IMR-90 (cell line): ENCODE data around the gene MYO1D. TPM values are rescaled to one million over a fixed set of nuclear protein-coding genes. Genes with fewer than 3 reads are reported as not detected.

Source experiments
- ATAC-seq: fragments of 200-7000 bp; cut with Tn5 transposase; 2 replicates; pipeline ENCODE4 v1.9.1; 2020; ENCODE audit warnings: low read depth, mild to moderate bottlenecking, moderate library complexity
- BruUV-seq: library from RNA; stranded (reverse); fragments of 400-500 nt; replicated peaks from 2 replicates; lab custom pipeline; 2021; lab: Mats Ljungman, UMichigan
- CTCF ChIA-PET: fragments of 300-600 bp; formaldehyde crosslinking; extraction: SDS; loops from one replicate; lab custom pipeline; 2021; ENCODE audit warnings: antibody characterized with exemption; lab: Yijun Ruan, JAX
- POLR2A ChIA-PET: fragments of 300-600 bp; sonication (Branson Sonifier 250); formaldehyde crosslinking; loops from one replicate; lab custom pipeline; 2022; ENCODE audit warnings: antibody characterized with exemption; ENCODE audit not compliant: unreplicated experiment; lab: Charles Lee
- DNase-seq: peaks from one replicate; pipeline ENCODE4 v3.0.0; 2013
- H2AFZ ChIP-seq: replicated peaks from 2 replicates; pipeline ENCODE3; 2013; ENCODE audit warnings: low read length, mild to moderate bottlenecking; ENCODE audit not compliant: poor library complexity
- H2AK5ac ChIP-seq: 2 replicates; pipeline ENCODE4 v1.6.1; 2013; ENCODE audit warnings: low read depth, low read length, inconsistent platforms
- H2AK9ac ChIP-seq: replicated peaks from 2 replicates; pipeline ENCODE3; 2013; ENCODE audit warnings: mild to moderate bottlenecking, low read depth, low read length, moderate library complexity; ENCODE audit not compliant: poor library complexity
- H2BK120ac ChIP-seq: 2 replicates; pipeline ENCODE4 v1.6.1; 2013; ENCODE audit warnings: low read depth, low read length, inconsistent platforms
- H2BK15ac ChIP-seq: 3 replicates; pipeline ENCODE4 v1.6.1; 2013; ENCODE audit warnings: low read depth, low read length, inconsistent platforms
- H2BK20ac ChIP-seq: 2 replicates; pipeline ENCODE4 v1.6.1; 2013; ENCODE audit warnings: low read depth, mild to moderate bottlenecking, inconsistent platforms, low read length, moderate library complexity
- H2BK5ac ChIP-seq: 2 replicates; pipeline ENCODE4 v1.6.1; 2013; ENCODE audit warnings: mild to moderate bottlenecking, low read depth, low read length, inconsistent platforms; ENCODE audit not compliant: poor library complexity, severe bottlenecking
- H3K14ac ChIP-seq: replicated peaks from 2 replicates; pipeline ENCODE4 v1.6.1; 2013; ENCODE audit warnings: low read depth, low read length, inconsistent platforms
- H3K18ac ChIP-seq: 2 replicates; pipeline ENCODE4 v1.6.1; 2013; ENCODE audit warnings: low read depth, low read length, control low read depth
- H3K23ac ChIP-seq: 2 replicates; pipeline ENCODE4 v1.6.1; 2013; ENCODE audit warnings: low read depth, low read length, inconsistent platforms
- H3K27ac ChIP-seq: 2 replicates; pipeline ENCODE4 v1.5.1; 2013; ENCODE audit warnings: mild to moderate bottlenecking, control low read depth, low read length; ENCODE audit not compliant: insufficient read depth
- H3K27me3 ChIP-seq: 2 replicates; pipeline ENCODE4 v1.6.1; 2013; ENCODE audit warnings: low read length; ENCODE audit not compliant: control insufficient read depth, insufficient read depth
- H3K36me3 ChIP-seq: 2 replicates; pipeline ENCODE4 v1.6.1; 2013; ENCODE audit warnings: low read length, mixed read lengths; ENCODE audit not compliant: control insufficient read depth, insufficient read depth
- H3K4ac ChIP-seq: 2 replicates; pipeline ENCODE4 v1.6.1; 2013; ENCODE audit warnings: low read depth, low read length, inconsistent platforms
- H3K4me1 ChIP-seq: 2 replicates; pipeline ENCODE4 v1.6.1; 2013; ENCODE audit warnings: low read length, mixed read lengths; ENCODE audit not compliant: control insufficient read depth, insufficient read depth
- H3K4me2 ChIP-seq: 2 replicates; pipeline ENCODE4 v1.6.1; 2013; ENCODE audit warnings: low read depth, mild to moderate bottlenecking, control low read depth, low read length, moderate library complexity
- H3K4me3 ChIP-seq: 2 replicates; pipeline ENCODE4 v1.5.1; 2013; ENCODE audit warnings: low read depth, mild to moderate bottlenecking, control low read depth, low read length, moderate library complexity; ENCODE audit not compliant: insufficient read depth
- H3K56ac ChIP-seq: 2 replicates; pipeline ENCODE4 v1.6.1; 2013; ENCODE audit warnings: low read length, inconsistent platforms; ENCODE audit not compliant: insufficient read depth; ENCODE audit errors: extremely low read depth
- H3K79me1 ChIP-seq, 2 experiments: 2 replicates each; pipeline ENCODE4 v1.6.1; 2013; ENCODE audit warnings: low read length in 2 of 2, inconsistent platforms in 1 of 2, low read depth in 1 of 2
- H3K9ac ChIP-seq: 2 replicates; pipeline ENCODE4 v1.6.1; 2013; ENCODE audit warnings: low read depth, low read length, control low read depth
- H3K9me1 ChIP-seq: 2 replicates; pipeline ENCODE4 v1.6.1; 2013; ENCODE audit warnings: low read length, inconsistent platforms; ENCODE audit not compliant: insufficient read depth
- H3K9me3 ChIP-seq: 2 replicates; pipeline ENCODE4 v1.6.1; 2013; ENCODE audit warnings: low read length; ENCODE audit not compliant: control insufficient read depth, insufficient read depth
- H4K20me1 ChIP-seq: 2 replicates; pipeline ENCODE4 v1.6.1; 2013; ENCODE audit warnings: low read length, inconsistent platforms; ENCODE audit not compliant: insufficient read depth
- H4K5ac ChIP-seq: 2 replicates; pipeline ENCODE4 v1.6.1; 2013; ENCODE audit warnings: mild to moderate bottlenecking, low read depth, low read length, control low read depth
- H4K8ac ChIP-seq, 2 experiments: 2 replicates each; pipeline ENCODE4 v1.6.1; 2013; ENCODE audit warnings: low read depth in 2 of 2, low read length in 2 of 2, control low read depth in 1 of 2, inconsistent platforms in 1 of 2
- H4K91ac ChIP-seq: 2 replicates; pipeline ENCODE4 v1.6.1; 2013; ENCODE audit warnings: low read depth, low read length, inconsistent platforms; ENCODE audit not compliant: insufficient read depth
- CHD1 ChIP-seq: IDR thresholded peaks from 2 replicates; pipeline ENCODE4 v1.6.1; 2012; ENCODE audit warnings: low read depth, low read length, improper control_type of control experiment
- FOS ChIP-seq: fragments of 150-350 bp; IDR thresholded peaks from 2 replicates; pipeline ENCODE4 v1.6.1; 2016; ENCODE audit warnings: low read depth, low read length
- MAFK ChIP-seq: IDR thresholded peaks from 2 replicates; pipeline ENCODE4 v1.6.1; 2012; ENCODE audit warnings: low read depth, low read length, improper control_type of control experiment
- MAZ ChIP-seq: IDR thresholded peaks from 2 replicates; pipeline ENCODE4 v1.6.1; 2012; ENCODE audit warnings: low read depth, mild to moderate bottlenecking, low read length, improper control_type of control experiment, moderate library complexity, borderline replicate concordance
- NFE2L2 ChIP-seq: fragments of 150-350 bp; IDR thresholded peaks from 2 replicates; pipeline ENCODE4 v1.6.1; 2016; ENCODE audit warnings: low read depth, mild to moderate bottlenecking, low read length
- POLR2A ChIP-seq: IDR thresholded peaks from 2 replicates; pipeline ENCODE4 v1.6.1; 2012; ENCODE audit warnings: mild to moderate bottlenecking, low read depth, low read length
- RAD21 ChIP-seq: IDR thresholded peaks from 2 replicates; pipeline ENCODE4 v1.6.1; 2012; ENCODE audit warnings: low read length, improper control_type of control experiment
- RFX5 ChIP-seq: IDR thresholded peaks from 2 replicates; pipeline ENCODE4 v1.8.0; 2012; ENCODE audit warnings: low read depth, mild to moderate bottlenecking, low read length, moderate library complexity
- SMC3 ChIP-seq: fragments of 150-350 bp; IDR thresholded peaks from 2 replicates; pipeline ENCODE4 v1.6.1; 2016; ENCODE audit warnings: low read depth, mild to moderate bottlenecking, antibody characterized with exemption, low read length, moderate library complexity
- WGBS, 2 experiments: methylation state at CpG; one replicate each; pipeline versions ENCODE4 v1.1.5 to v1.1.7; 2013; ENCODE audit warnings: missing lambda C conversion rate in 2 of 2; ENCODE audit not compliant: insufficient read length in 1 of 2; ENCODE audit errors: extremely low coverage in 2 of 2; 5-methylcytosine and 5-hydroxymethylcytosine counted together
- dilution Hi-C: fragments of 300-500 bp; cut with HindIII; formaldehyde crosslinking; loops from one replicate; pipeline ENCODE4 v1.14.3; 2018; ENCODE audit warnings: low sequenced_read_pairs; ENCODE audit not compliant: unreplicated experiment
- in situ Hi-C: fragments of 300-500 bp; cut with MboI; formaldehyde crosslinking; loops from 3 replicates; pipeline ENCODE4 v1.14.3; 2019; ENCODE audit warnings: low sequenced_read_pairs, inconsistent platforms, mixed read lengths
- intact Hi-C: fragments of 100-400 bp; cut with micrococcal nuclease; formaldehyde crosslinking; loops from 2 replicates; pipeline ENCODE4 v1.10.0; 2022
- polyA plus RNA-seq, 3 experiments: library from polyadenylated mRNA; depleted of rRNA; stranded (reverse); fragments of >200 nt; gene quantifications; 2 replicates each; pipeline ENCODE4 v1.2.3, GENCODE V29; 2012; ENCODE audit warnings: low replicate concordance in 1 of 3
- total RNA-seq: library from RNA; depleted of rRNA; stranded (reverse); fragments of >200 nt; gene quantifications from 2 replicates; pipeline ENCODE4 v1.2.3, GENCODE V29; 2012
- TF ChIP-seq, protein P1 (sequence below): fragments of 150-350 bp; IDR thresholded peaks from 2 replicates; pipeline ENCODE4 v1.6.1; 2016; ENCODE audit warnings: low read depth, mild to moderate bottlenecking, low read length, moderate library complexity, borderline replicate concordance
- TF ChIP-seq, protein P2 (sequence below): conservative IDR thresholded peaks from 2 replicates; pipeline ENCODE4 v1.5.1; 2012; ENCODE audit warnings: mild to moderate bottlenecking, low read depth, low read length, improper control_type of control experiment

Gene MYO1D
- total and polyA plus RNA-seq, 2 of the 4 experiments (the other 2 are of a cell fraction): 0.63 to 0.90 TPM

DNA sequence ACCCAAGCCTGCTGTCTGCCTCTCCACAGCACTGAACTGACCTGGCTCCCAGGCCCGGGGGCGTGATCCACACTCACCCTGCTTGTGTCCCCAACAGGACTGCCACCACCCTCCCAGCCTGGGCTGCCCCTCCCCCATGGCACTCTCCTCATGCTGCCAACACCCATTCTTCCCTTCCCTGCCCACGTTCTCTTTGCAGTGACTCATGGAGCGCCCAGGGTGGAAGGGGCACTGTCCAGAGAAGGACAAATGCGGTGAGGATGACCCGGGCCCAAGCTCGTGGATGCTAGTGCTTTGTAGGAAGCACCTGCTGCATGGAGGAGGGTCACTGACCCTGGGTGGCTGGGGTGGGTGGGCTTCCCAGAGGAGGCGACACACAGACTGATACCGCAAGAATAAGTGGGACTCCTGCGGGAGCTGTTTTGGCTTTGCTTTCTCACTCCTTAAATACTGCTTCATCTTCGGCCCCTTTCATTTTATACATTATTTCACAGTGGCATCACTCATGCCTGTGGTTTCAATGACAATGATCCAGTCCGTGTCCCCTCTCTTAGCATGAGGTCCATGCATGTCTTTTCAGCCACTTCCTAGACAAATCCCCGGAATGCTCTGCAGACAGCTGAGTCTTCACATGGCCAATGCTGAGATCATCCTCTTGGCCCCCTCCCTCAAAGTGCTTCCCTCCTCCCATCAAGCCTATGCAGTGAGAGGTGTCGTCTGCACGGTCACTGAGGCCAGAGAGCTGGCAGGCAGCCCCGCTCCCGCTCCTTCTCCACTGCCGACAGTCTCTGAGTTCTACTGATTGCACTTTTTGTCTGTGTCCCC, 372.5 kb downstream of the MYO1D start:
- peak overlapping the region; percentile 46 for H2AFZ ChIP-seq
- CTCF ChIA-PET: no interaction called here

More for the DNA sequence above, 372.5 kb downstream of the MYO1D start:
- no peak overlapping the region for H2BK15ac ChIP-seq
- DNase-seq (no peak), ATAC-seq (peak; percentile 30)
- H2AK9ac ChIP-seq: no peak overlapping the region
- H3K79me1 ChIP-seq: no peaks in the 10 kb centered on the region
- H3K9me3 ChIP-seq: no peaks in the 10 kb centered on the region
- no peaks in the 10 kb centered on the region for H4K20me1 ChIP-seq
- peak overlapping the region; percentile 40; the same call in 1 of the 2 replicates for H3K4ac ChIP-seq
- no peak overlapping the region for H4K8ac ChIP-seq
- no peak overlapping the region for H2AK5ac ChIP-seq
- 0 out of 2 replicates have a peak overlapping the region, but pooled peaks have one; percentile 17 for H3K4me2 ChIP-seq
- POLR2A ChIA-PET: no interaction called here
- H4K91ac ChIP-seq: no peak overlapping the region
- H3K23ac ChIP-seq: peak overlapping the region; percentile 58; the same call in 1 of the 2 replicates
- no peak overlapping the region for H2BK20ac ChIP-seq
- TF ChIP-seq NFE2L2 (no peak), CHD1 (no peak), FOS (no peak), MAZ (no peak), RAD21 (no peak), POLR2A (no peak), SMC3 (no peak), MAFK (no peak), RFX5 (no peak)
- TF ChIP-seq, protein P1, sequence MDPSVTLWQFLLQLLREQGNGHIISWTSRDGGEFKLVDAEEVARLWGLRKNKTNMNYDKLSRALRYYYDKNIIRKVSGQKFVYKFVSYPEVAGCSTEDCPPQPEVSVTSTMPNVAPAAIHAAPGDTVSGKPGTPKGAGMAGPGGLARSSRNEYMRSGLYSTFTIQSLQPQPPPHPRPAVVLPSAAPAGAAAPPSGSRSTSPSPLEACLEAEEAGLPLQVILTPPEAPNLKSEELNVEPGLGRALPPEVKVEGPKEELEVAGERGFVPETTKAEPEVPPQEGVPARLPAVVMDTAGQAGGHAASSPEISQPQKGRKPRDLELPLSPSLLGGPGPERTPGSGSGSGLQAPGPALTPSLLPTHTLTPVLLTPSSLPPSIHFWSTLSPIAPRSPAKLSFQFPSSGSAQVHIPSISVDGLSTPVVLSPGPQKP: no peak
- TF ChIP-seq, protein P2, sequence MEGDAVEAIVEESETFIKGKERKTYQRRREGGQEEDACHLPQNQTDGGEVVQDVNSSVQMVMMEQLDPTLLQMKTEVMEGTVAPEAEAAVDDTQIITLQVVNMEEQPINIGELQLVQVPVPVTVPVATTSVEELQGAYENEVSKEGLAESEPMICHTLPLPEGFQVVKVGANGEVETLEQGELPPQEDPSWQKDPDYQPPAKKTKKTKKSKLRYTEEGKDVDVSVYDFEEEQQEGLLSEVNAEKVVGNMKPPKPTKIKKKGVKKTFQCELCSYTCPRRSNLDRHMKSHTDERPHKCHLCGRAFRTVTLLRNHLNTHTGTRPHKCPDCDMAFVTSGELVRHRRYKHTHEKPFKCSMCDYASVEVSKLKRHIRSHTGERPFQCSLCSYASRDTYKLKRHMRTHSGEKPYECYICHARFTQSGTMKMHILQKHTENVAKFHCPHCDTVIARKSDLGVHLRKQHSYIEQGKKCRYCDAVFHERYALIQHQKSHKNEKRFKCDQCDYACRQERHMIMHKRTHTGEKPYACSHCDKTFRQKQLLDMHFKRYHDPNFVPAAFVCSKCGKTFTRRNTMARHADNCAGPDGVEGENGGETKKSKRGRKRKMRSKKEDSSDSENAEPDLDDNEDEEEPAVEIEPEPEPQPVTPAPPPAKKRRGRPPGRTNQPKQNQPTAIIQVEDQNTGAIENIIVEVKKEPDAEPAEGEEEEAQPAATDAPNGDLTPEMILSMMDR: no peak
- intact Hi-C loops (no loop called here), in situ Hi-C loops (no loop called here), dilution Hi-C loops (no loop called here)
- H3K27me3 ChIP-seq: peaks cover 8% of the 10 kb centered on the region; the same call in 1 of the 2 replicates
- no peak overlapping the region for H3K18ac ChIP-seq
- no peak overlapping the region for H3K9ac ChIP-seq
- 47% methylated on average over 6 of the region's 18 CpGs; no CpG with 5 or more reads in 1 of the 2 experiments for WGBS, 2 experiments
- no TSS peak for BruUV-seq
- no peak overlapping the region for H3K27ac ChIP-seq
- no peak overlapping the region for H3K14ac ChIP-seq
- H3K36me3 ChIP-seq: no peaks in the 10 kb centered on the region
- no peak overlapping the region for H3K4me3 ChIP-seq
- H2BK120ac ChIP-seq: peak overlapping the region; percentile 30; the same call in 1 of the 2 replicates
- H3K4me1 ChIP-seq: peaks cover 16% of the 10 kb centered on the region
- no peak overlapping the region for H3K56ac ChIP-seq
- peaks cover 7% of the 10 kb centered on the region; the same call in 1 of the 2 replicates for H3K9me1 ChIP-seq
- H2BK5ac ChIP-seq: no peak overlapping the region
- H4K5ac ChIP-seq: no peak overlapping the region
